ENCODE results near the gene ACTL8. TPM values are rescaled to one million over a fixed set of nuclear protein-coding genes. Genes with fewer than 3 reads are reported as not detected.

ACTL8 gene
- total RNA-seq, 1 experiment from 2014 or later = 0.69 TPM

DNA sequence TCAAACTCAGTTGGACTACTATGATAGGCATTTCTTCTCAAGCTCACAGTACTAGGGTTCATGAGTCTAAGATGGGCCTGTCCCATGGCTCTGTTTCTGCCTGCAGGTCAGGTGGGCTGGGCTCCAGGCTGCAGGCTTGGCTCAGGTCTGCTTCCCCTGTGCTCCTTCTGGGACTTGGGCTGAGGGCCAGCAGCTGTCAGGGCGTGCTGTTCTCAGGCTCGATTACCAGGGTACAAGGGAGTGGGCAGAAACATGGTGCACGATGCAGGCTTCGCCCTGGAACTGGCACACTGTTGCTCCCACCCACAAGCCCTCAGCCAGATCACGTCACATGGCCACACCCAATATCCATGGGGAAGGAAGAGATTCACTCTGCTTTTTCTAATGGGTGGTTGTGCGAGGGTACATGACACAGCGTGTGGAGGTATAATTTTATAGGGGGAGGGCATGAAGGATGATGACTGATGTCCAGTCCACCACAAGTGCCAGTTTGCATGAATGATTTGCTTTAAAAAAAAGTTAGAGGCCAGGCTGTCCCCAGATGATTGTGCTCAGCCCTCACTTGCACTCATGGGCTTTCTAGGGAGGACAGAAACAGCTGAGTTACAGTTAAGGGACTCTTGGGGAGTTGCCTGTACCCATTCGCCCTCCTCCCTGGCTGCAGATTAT is 118.0 kb downstream of the ACTL8 start:
- intact Hi-C loops (cut with micrococcal nuclease) = no loop called here
- ChIA-PET POLR2A (no interaction called here), CTCF (no interaction called here), RAD21 (ENCODE audit: low non-redundant PET in 1 of 2, low total read pairs in 2 of 2, uncharacterized antibody in 2 of 2, unreplicated experiment in 2 of 2) (no interaction called here)
- Histone ChIP-seq H3K4me2 (ENCODE audit: low read length) (no peak overlapping the region), H3K4me3 (replicated peaks in 1 of 2; ENCODE audit: low read depth in 1 of 2, low read length in 2 of 2) (no peak overlapping the region), H3K9me3 (ENCODE audit: control insufficient read depth in 1 of 2, insufficient read depth in 1 of 2, low read depth in 1 of 2, low read length in 2 of 2) (no peaks in the 10 kb centered on the region), H4K20me1 (ENCODE audit: insufficient read depth) (no peaks in the 10 kb centered on the region), H3K27me3 (ENCODE audit: insufficient read depth, low read length) (no peaks in the 10 kb centered on the region), H3K9ac (ENCODE audit: low read length) (no peak overlapping the region), H3K4me1 (ENCODE audit: control insufficient read depth in 1 of 2, insufficient read depth in 2 of 2, low read length in 2 of 2) (peaks cover 0 to 24% of the 10 kb centered on the region in 2 experiments; a peak in 2 of 4 replicates), H3K36me3 (ENCODE audit: control insufficient read depth in 1 of 2, insufficient read depth in 2 of 2, low read length in 2 of 2) (no peaks in the 10 kb centered on the region), H3K79me2 (ENCODE audit: insufficient read depth, low read length) (no peaks in the 10 kb centered on the region), H3K9me2 (ENCODE audit: insufficient read depth) (no peaks in the 10 kb centered on the region), H3K27ac (ENCODE audit: low read depth, low read length) (no peak overlapping the region), H2AFZ (ENCODE audit: low read depth, low read length, poor library complexity, severe bottlenecking) (no peak overlapping the region)
- BruUV-seq (replicated peaks) = no TSS peak
- DNase-seq (ENCODE audit: low read depth, low spot score) (no peak), ATAC-seq (no peak)
- TF ChIP-seq, protein P1, sequence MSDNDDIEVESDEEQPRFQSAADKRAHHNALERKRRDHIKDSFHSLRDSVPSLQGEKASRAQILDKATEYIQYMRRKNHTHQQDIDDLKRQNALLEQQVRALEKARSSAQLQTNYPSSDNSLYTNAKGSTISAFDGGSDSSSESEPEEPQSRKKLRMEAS (IDR thresholded peaks at IDR 0.05) = no peak
- no peak for TF ChIP-seq SIN3A (IDR thresholded peaks at IDR 0.05; ENCODE audit: low read depth)
- no peak for TF ChIP-seq ZNF274 (IDR thresholded peaks at IDR 0.05; ENCODE audit: low read depth, low read length)
- no peak for TF ChIP-seq CBX3 (IDR thresholded peaks at IDR 0.05; ENCODE audit: low read depth)
- no peak for TF ChIP-seq EGR1 (IDR thresholded peaks at IDR 0.05; ENCODE audit: low read depth)
- no peak for TF ChIP-seq TCF7L2 (IDR thresholded peaks at IDR 0.05; ENCODE audit: borderline replicate concordance, extremely low read depth, insufficient read depth, insufficient read length)
- TF ChIP-seq ELF1 (IDR thresholded peaks at IDR 0.05; ENCODE audit: borderline replicate concordance, low read depth) = no peak
- TF ChIP-seq POLR2AphosphoS5 (IDR thresholded peaks at IDR 0.05; ENCODE audit: low read depth, low read length) = no peak
- TF ChIP-seq YY1 (IDR thresholded peaks at IDR 0.05; ENCODE audit: extremely low read depth, insufficient replicate concordance, low read depth, low read length) = no peak
- TF ChIP-seq EZH2phosphoT487 (IDR thresholded peaks at IDR 0.05; ENCODE audit: borderline replicate concordance) = no peak
- TF ChIP-seq EZH2 (IDR thresholded peaks at IDR 0.05) = no peak
- no peak for TF ChIP-seq POLR2A (IDR thresholded peaks at IDR 0.05; ENCODE audit: borderline replicate concordance, extremely low read depth, insufficient read depth, insufficient read length)
- TF ChIP-seq SP1 (IDR thresholded peaks at IDR 0.05; ENCODE audit: low read depth) = no peak
- no peak for TF ChIP-seq FOSL1 (IDR thresholded peaks at IDR 0.05; ENCODE audit: low read depth)
- TF ChIP-seq, protein P2, sequence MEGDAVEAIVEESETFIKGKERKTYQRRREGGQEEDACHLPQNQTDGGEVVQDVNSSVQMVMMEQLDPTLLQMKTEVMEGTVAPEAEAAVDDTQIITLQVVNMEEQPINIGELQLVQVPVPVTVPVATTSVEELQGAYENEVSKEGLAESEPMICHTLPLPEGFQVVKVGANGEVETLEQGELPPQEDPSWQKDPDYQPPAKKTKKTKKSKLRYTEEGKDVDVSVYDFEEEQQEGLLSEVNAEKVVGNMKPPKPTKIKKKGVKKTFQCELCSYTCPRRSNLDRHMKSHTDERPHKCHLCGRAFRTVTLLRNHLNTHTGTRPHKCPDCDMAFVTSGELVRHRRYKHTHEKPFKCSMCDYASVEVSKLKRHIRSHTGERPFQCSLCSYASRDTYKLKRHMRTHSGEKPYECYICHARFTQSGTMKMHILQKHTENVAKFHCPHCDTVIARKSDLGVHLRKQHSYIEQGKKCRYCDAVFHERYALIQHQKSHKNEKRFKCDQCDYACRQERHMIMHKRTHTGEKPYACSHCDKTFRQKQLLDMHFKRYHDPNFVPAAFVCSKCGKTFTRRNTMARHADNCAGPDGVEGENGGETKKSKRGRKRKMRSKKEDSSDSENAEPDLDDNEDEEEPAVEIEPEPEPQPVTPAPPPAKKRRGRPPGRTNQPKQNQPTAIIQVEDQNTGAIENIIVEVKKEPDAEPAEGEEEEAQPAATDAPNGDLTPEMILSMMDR (IDR thresholded peaks at IDR 0.05 in 2 of 3, conservative IDR thresholded peaks at IDR 0.05 in 1 of 3; ENCODE audit: borderline replicate concordance in 1 of 3, insufficient read depth in 1 of 3, low read depth in 2 of 3, low read length in 2 of 3) = no peak
- TF ChIP-seq ZFX (IDR thresholded peaks at IDR 0.05) = no peak
- TF ChIP-seq RAD21 (IDR thresholded peaks at IDR 0.05; ENCODE audit: low read depth) = no peak
- TF ChIP-seq, protein P3, sequence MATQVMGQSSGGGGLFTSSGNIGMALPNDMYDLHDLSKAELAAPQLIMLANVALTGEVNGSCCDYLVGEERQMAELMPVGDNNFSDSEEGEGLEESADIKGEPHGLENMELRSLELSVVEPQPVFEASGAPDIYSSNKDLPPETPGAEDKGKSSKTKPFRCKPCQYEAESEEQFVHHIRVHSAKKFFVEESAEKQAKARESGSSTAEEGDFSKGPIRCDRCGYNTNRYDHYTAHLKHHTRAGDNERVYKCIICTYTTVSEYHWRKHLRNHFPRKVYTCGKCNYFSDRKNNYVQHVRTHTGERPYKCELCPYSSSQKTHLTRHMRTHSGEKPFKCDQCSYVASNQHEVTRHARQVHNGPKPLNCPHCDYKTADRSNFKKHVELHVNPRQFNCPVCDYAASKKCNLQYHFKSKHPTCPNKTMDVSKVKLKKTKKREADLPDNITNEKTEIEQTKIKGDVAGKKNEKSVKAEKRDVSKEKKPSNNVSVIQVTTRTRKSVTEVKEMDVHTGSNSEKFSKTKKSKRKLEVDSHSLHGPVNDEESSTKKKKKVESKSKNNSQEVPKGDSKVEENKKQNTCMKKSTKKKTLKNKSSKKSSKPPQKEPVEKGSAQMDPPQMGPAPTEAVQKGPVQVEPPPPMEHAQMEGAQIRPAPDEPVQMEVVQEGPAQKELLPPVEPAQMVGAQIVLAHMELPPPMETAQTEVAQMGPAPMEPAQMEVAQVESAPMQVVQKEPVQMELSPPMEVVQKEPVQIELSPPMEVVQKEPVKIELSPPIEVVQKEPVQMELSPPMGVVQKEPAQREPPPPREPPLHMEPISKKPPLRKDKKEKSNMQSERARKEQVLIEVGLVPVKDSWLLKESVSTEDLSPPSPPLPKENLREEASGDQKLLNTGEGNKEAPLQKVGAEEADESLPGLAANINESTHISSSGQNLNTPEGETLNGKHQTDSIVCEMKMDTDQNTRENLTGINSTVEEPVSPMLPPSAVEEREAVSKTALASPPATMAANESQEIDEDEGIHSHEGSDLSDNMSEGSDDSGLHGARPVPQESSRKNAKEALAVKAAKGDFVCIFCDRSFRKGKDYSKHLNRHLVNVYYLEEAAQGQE (IDR thresholded peaks at IDR 0.05; ENCODE audit: low read depth) = no peak
